HG03064 (cell line): ENCODE results near the gene PLXDC1.
"Not testable (repeated sequence)": the region's sequence is repeated elsewhere in the genome, so short reads cannot be mapped to it uniquely, and the experiment has no call there.

Experiments
- ATAC-seq: cut with Tn5 transposase; IDR thresholded peaks from one replicate; pipeline ENCODE4 v1.9.1; 2021; ENCODE audit warnings: low read depth; ENCODE audit not compliant: unreplicated experiment

The PLXDC1 gene

GRCh38 chr17:39020037-39020436, 131.4 kb downstream of the PLXDC1 start:
- not testable (repeated sequence) for ATAC-seq

GRCh38 chr17:39018267-39019134, 132.9 kb downstream of the PLXDC1 start:
- no peak for ATAC-seq

- ATAC-seq: no peak
Measured at GRCh38 chr17:39016193-39017153, 135.0 kb downstream of the PLXDC1 start.

- ATAC-seq: no peak
Measured at GRCh38 chr17:39015546-39015935, 135.9 kb downstream of the PLXDC1 start.

- no peak for ATAC-seq
Measured at GRCh38 chr17:39014795-39015545, 136.5 kb downstream of the PLXDC1 start.

GRCh38 chr17:39014044-39014794, 137.2 kb downstream of the PLXDC1 start:
- no peak for ATAC-seq
